DOHH2 (cell line): ENCODE results near the gene PHACTR1.

Experiments
- H3F3A ChIP-seq: fragments of 200-600 bp; sonication (generic), shearing (Covaris generic); 2 replicates; pipeline ENCODE4 v1.6.0; 2016; ENCODE audit warnings: antibody characterized with exemption, mild to moderate bottlenecking; ENCODE audit not compliant: control insufficient read depth, insufficient read depth
- H3K27ac ChIP-seq: fragments of 200-600 bp; sonication (generic); 2 replicates; pipeline ENCODE4 v1.5.1; 2014; ENCODE audit warnings: low read depth, mild to moderate bottlenecking, low read length, moderate library complexity
- H3K27me3 ChIP-seq: fragments of 200-600 bp; sonication (generic); 2 replicates; pipeline ENCODE4 v1.6.1; 2014; ENCODE audit warnings: mild to moderate bottlenecking, low read length, mixed read lengths; ENCODE audit not compliant: control insufficient read depth
- H3K36me3 ChIP-seq: fragments of 200-600 bp; sonication (generic); 2 replicates; pipeline ENCODE4 v1.6.1; 2014; ENCODE audit warnings: mild to moderate bottlenecking, low read length, moderate library complexity, mixed read lengths; ENCODE audit not compliant: control insufficient read depth
- H3K4me1 ChIP-seq: fragments of 200-600 bp; sonication (generic); 2 replicates; pipeline ENCODE4 v1.6.1; 2014; ENCODE audit warnings: mild to moderate bottlenecking, low read length, mixed read lengths; ENCODE audit not compliant: control insufficient read depth
- H3K4me2 ChIP-seq: fragments of 200-600 bp; sonication (generic); 2 replicates; pipeline ENCODE4 v1.6.0; 2014; ENCODE audit warnings: mild to moderate bottlenecking, low read length, moderate library complexity
- H3K4me3 ChIP-seq: fragments of 200-600 bp; sonication (generic); 2 replicates; pipeline ENCODE4 v1.5.1; 2014; ENCODE audit warnings: mild to moderate bottlenecking, low read length, mixed read lengths
- H3K79me2 ChIP-seq: fragments of 200-600 bp; sonication (generic); 2 replicates; pipeline ENCODE4 v1.6.1; 2014; ENCODE audit warnings: mild to moderate bottlenecking, low read length, mixed read lengths; ENCODE audit not compliant: control insufficient read depth
- H3K9me2 ChIP-seq: fragments of 200-600 bp; sonication (generic); replicated peaks from 2 replicates; pipeline ENCODE4 v1.6.1; 2014; ENCODE audit warnings: mild to moderate bottlenecking, low read length, mixed read lengths; ENCODE audit not compliant: control insufficient read depth
- H3K9me3 ChIP-seq: fragments of 200-600 bp; sonication (generic); 2 replicates; pipeline ENCODE4 v1.6.1; 2014; ENCODE audit warnings: antibody characterized with exemption, low read length, mixed read lengths; ENCODE audit not compliant: control insufficient read depth, insufficient read depth
- H4K20me1 ChIP-seq: fragments of 200-600 bp; sonication (generic); 2 replicates; pipeline ENCODE4 v1.6.0; 2014; ENCODE audit warnings: low read depth, mild to moderate bottlenecking, antibody characterized with exemption, low read length, moderate library complexity; ENCODE audit not compliant: control insufficient read depth, insufficient read depth
- CTCF ChIP-seq: fragments of 200-600 bp; sonication (generic); IDR thresholded peaks from one replicate; pipeline ENCODE4 v1.5.1; 2014; ENCODE audit warnings: antibody characterized with exemption, mild to moderate bottlenecking, low read depth, low read length; ENCODE audit not compliant: poor library complexity, severe bottlenecking
- EZH2phosphoT487 ChIP-seq: fragments of 200-600 bp; sonication (generic); IDR thresholded peaks from 2 replicates; pipeline ENCODE4 v1.6.1; 2017; ENCODE audit warnings: borderline replicate concordance, mild to moderate bottlenecking, antibody characterized with exemption, low read length, moderate library complexity, mixed read lengths

PHACTR1 gene

GRCh38 chr6:12990162-12990561 is 273.6 kb downstream of the PHACTR1 start:
- Histone ChIP-seq H3K4me3 (no peak overlapping the region), H3K36me3 (no peaks in the 10 kb centered on the region), H3K79me2 (no peaks in the 10 kb centered on the region), H3K27me3 (no peaks in the 10 kb centered on the region), H3K27ac (no peak overlapping the region), H3K4me2 (no peak overlapping the region), H3K4me1 (no peaks in the 10 kb centered on the region), H3K9me3 (no peaks in the 10 kb centered on the region), H4K20me1 (no peaks in the 10 kb centered on the region), H3K9me2 (no peaks in the 10 kb centered on the region), H3F3A (no peaks in the 10 kb centered on the region)
- TF ChIP-seq EZH2phosphoT487 (no peak), CTCF (no peak)

GRCh38 chr6:12991435-12991834 is 274.9 kb downstream of the PHACTR1 start:
- H3K27me3 ChIP-seq, result no peaks in the 10 kb centered on the region
- H3K27ac ChIP-seq, result no peak overlapping the region

GRCh38 chr6:12992770-12993169 is 276.2 kb downstream of the PHACTR1 start:
- no peak overlapping the region for H3K27ac ChIP-seq
- no peaks in the 10 kb centered on the region for H3F3A ChIP-seq
- no peaks in the 10 kb centered on the region for H3K27me3 ChIP-seq
- TF ChIP-seq EZH2phosphoT487, result no peak
- TF ChIP-seq CTCF, result no peak
- no peaks in the 10 kb centered on the region for H3K4me1 ChIP-seq
- H3K9me2 ChIP-seq, result no peaks in the 10 kb centered on the region
- no peaks in the 10 kb centered on the region for H3K36me3 ChIP-seq
- no peak overlapping the region for H3K4me3 ChIP-seq
- H3K4me2 ChIP-seq, result no peak overlapping the region
- H4K20me1 ChIP-seq, result no peaks in the 10 kb centered on the region
- H3K79me2 ChIP-seq, result no peaks in the 10 kb centered on the region
- no peaks in the 10 kb centered on the region for H3K9me3 ChIP-seq

More at GRCh38 chr6:12991435-12991834, 274.9 kb downstream of the PHACTR1 start:
- Histone ChIP-seq H4K20me1 (no peaks in the 10 kb centered on the region), H3K4me2 (no peak overlapping the region), H3K4me3 (no peak overlapping the region), H3K9me2 (no peaks in the 10 kb centered on the region), H3K36me3 (no peaks in the 10 kb centered on the region), H3K4me1 (no peaks in the 10 kb centered on the region), H3F3A (no peaks in the 10 kb centered on the region), H3K9me3 (no peaks in the 10 kb centered on the region), H3K79me2 (no peaks in the 10 kb centered on the region)
- TF ChIP-seq CTCF, result no peak
- TF ChIP-seq EZH2phosphoT487, result no peak
